ENCODE measurements around the gene SBSN. TPM values are rescaled to one million over a fixed set of nuclear protein-coding genes. Genes with fewer than 3 reads are reported as not detected.

The SBSN gene
- total RNA-seq, 2 donors from 2014 or later: 1.5 TPM; not detected in 1

- Histone ChIP-seq H3K36me3 (no peaks in the 10 kb centered on the region), H3K9me3 (no peaks in the 10 kb centered on the region), H3K27ac (no peak overlapping the region), H3K4me3 (no peak overlapping the region), H3K4me1 (ENCODE audit: control insufficient read depth in 1 of 2, low read depth in 2 of 2) (no peaks in the 10 kb centered on the region), H3K27me3 (replicated peaks; ENCODE audit: insufficient read depth) (no peaks in the 10 kb centered on the region)
- DNase-seq (ENCODE audit: low spot score) (no peak), ATAC-seq (ENCODE audit: insufficient number of reproducible peaks, low FRiP score, low read depth) (no peak)
- TF ChIP-seq, protein P1, sequence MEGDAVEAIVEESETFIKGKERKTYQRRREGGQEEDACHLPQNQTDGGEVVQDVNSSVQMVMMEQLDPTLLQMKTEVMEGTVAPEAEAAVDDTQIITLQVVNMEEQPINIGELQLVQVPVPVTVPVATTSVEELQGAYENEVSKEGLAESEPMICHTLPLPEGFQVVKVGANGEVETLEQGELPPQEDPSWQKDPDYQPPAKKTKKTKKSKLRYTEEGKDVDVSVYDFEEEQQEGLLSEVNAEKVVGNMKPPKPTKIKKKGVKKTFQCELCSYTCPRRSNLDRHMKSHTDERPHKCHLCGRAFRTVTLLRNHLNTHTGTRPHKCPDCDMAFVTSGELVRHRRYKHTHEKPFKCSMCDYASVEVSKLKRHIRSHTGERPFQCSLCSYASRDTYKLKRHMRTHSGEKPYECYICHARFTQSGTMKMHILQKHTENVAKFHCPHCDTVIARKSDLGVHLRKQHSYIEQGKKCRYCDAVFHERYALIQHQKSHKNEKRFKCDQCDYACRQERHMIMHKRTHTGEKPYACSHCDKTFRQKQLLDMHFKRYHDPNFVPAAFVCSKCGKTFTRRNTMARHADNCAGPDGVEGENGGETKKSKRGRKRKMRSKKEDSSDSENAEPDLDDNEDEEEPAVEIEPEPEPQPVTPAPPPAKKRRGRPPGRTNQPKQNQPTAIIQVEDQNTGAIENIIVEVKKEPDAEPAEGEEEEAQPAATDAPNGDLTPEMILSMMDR (IDR thresholded peaks at IDR 0.05): no peak
These were observed 37.1 kb upstream of the SBSN start for GRCh38 chr19:35565016-35565856.

GRCh38 chr19:35563207-35563829 is 35.2 kb upstream of the SBSN start, which contains the start of gene ATP4A:
Gene ATP4A, minus strand, starts transcription at chr19:35563658. Its CDS starts 29 bp downstream, at chr19:35563629.
- TF ChIP-seq, protein P1 (IDR thresholded peaks at IDR 0.05): no peak
- Histone ChIP-seq H3K4me3 (no peak within 1 kb of the TSS), H3K27me3 (replicated peaks; ENCODE audit: insufficient read depth) (no peaks in the 10 kb centered on the region), H3K27ac (no peak within 1 kb of the TSS), H3K36me3 (no peaks in the 10 kb centered on the region), H3K4me1 (ENCODE audit: control insufficient read depth in 1 of 2, low read depth in 2 of 2) (peaks cover 0 to 1% of the 10 kb centered on the region in 2 donors), H3K9me3 (no peaks in the 10 kb centered on the region)
- DNase-seq (ENCODE audit: low spot score) (no peak), ATAC-seq (ENCODE audit: insufficient number of reproducible peaks, low FRiP score, low read depth) (no peak)

DNA sequence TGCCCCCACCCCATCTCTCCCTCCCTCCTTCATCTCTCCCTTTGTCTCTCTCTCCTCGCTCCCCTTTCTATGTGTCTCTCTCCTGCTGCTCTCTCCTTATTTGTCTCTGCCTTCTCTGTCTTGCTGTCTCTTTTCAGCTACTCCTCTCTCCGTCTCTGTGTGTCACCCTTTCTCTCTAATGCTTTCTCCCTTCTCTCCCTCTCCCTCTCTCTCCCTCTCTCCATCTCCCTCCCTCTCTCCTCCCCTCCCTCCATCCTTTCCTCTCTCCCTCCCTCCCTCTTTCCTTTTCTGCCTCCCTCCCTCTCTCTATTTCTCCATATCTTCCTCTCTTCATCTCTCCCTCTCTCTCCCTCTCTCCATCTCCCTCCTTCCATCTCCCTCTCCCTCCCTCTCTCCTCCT is 34.7 kb upstream of the SBSN start:
- no peak overlapping the region for H3K27ac ChIP-seq
- H3K4me1 ChIP-seq (ENCODE audit: control insufficient read depth in 1 of 2, low read depth in 2 of 2): peaks cover 0 to 5% of the 10 kb centered on the region in 2 donors
- no peaks in the 10 kb centered on the region for H3K36me3 ChIP-seq
- no peak overlapping the region for H3K4me3 ChIP-seq
- TF ChIP-seq, protein P1 (IDR thresholded peaks at IDR 0.05): no peak
- DNase-seq (ENCODE audit: low spot score): no peak
- no peaks in the 10 kb centered on the region for H3K9me3 ChIP-seq
- no peaks in the 10 kb centered on the region for H3K27me3 ChIP-seq (replicated peaks; ENCODE audit: insufficient read depth)
- no peak for ATAC-seq (ENCODE audit: insufficient number of reproducible peaks, low FRiP score, low read depth)

DNA sequence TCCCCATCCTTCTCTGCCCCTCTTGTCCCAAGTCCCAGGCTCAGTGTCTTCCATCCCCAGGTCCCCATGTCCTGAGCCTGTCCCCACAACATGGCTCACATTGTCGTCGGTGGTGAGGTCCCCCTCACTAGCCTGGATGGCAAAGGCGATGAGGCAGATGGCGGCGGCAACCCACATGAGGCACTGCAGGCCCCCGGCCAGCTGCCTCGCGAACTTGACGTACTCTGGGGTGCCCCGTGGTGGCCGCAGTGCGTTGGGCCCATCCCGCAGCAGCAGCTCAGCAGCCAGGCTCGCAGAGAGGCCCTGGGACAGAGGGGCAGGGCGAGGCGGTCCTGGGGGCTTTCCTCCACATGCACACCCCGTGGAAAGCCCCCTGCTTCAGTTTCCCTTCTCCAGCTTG is 34.2 kb upstream of the SBSN start:
- DNase-seq (ENCODE audit: low spot score): no peak
- H3K4me1 ChIP-seq (ENCODE audit: control insufficient read depth in 1 of 2, low read depth in 2 of 2): peaks cover 0 to 5% of the 10 kb centered on the region in 2 donors

GRCh38 chr19:35561436-35561835 is 33.3 kb upstream of the SBSN start:
- Histone ChIP-seq H3K36me3 (no peaks in the 10 kb centered on the region), H3K4me3 (no peak overlapping the region), H3K27ac (no peak overlapping the region), H3K9me3 (no peaks in the 10 kb centered on the region), H3K27me3 (replicated peaks; ENCODE audit: insufficient read depth) (no peaks in the 10 kb centered on the region), H3K4me1 (ENCODE audit: control insufficient read depth in 1 of 2, low read depth in 2 of 2) (peaks cover 0 to 5% of the 10 kb centered on the region in 2 donors)
- DNase-seq (ENCODE audit: low spot score) (no peak), ATAC-seq (ENCODE audit: insufficient number of reproducible peaks, low FRiP score, low read depth) (no peak)
- TF ChIP-seq, protein P1 (IDR thresholded peaks at IDR 0.05): no peak

More for the DNA sequence above, 34.2 kb upstream of the SBSN start:
- H3K4me3 ChIP-seq: no peak overlapping the region
- no peaks in the 10 kb centered on the region for H3K36me3 ChIP-seq
- TF ChIP-seq, protein P1 (IDR thresholded peaks at IDR 0.05): no peak
- no peaks in the 10 kb centered on the region for H3K9me3 ChIP-seq
- no peaks in the 10 kb centered on the region for H3K27me3 ChIP-seq (replicated peaks; ENCODE audit: insufficient read depth)
- ATAC-seq (ENCODE audit: insufficient number of reproducible peaks, low FRiP score, low read depth): no peak
- no peak overlapping the region for H3K27ac ChIP-seq

Data from thoracic aorta (tissue), 2 donors.